ENCODE data around the gene RFPL1.

RFPL1 gene

DNA sequence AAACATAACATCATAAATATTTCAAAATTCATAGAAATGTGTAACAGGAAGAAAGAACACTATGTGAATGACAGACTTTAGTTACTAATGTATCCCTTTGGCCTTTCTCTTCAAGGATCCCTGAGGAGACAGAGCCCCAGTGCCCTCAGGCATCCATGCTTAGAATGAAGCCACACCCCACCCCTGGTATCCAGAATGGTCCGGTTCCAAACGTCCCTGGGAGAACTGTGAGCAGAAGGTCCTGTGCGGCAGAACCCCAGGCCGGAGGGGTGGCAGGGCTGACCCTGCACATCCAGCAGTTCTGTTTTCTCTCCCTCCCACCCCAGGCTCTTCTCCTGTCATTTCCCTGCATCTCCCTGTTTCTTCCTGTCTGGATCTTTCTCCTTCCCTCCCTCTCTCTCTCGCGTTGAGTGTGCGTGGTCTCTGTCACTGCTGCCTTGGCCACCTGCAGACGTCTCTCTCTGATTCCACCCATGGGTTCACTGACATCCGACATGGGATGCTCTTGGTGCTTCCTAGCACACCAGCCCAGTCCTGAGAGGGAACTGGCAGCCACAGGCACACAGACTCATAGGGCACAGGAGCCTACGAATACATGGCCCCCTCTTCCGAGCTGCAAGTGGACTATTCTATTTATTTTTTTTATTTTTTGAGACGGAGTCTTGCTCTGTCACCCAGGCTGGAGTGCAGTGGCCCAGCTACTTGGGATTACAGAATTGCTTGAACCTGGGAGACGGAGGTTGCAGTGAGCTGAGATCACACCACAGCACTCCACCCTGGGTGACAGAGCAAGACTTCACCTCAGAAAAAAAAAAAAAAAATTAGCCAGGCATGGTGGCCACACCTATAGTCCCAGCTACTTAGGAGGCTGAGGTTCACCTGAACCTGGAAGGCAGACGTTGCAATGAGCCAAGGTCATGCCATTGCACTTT, 5.7 kb downstream of the RFPL1 start:
- DNase-seq, result no peak

- no peak for DNase-seq
Measured at GRCh38 chr22:29445508-29445907, 7.1 kb downstream of the RFPL1 start.

DNA sequence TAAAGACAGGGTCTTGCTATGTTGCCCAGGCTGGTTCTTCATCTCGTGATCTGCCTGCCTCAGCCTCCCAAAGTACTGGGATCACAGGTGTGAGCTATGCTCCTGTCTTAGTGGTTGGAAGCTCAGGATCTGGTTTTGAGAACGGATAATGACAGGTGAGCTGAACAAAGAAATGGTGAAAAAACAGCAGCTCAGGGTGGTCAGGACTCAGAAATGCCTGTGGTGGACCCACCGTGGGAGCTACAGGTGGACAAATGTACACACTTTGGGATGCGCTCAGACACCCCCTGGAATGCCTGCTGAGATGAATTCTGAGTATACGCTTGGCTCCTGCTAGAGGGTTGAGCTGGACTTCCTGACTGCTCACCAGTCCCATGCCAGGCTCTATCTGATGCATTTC, 9.5 kb downstream of the RFPL1 start:
- no peak for DNase-seq

DNA sequence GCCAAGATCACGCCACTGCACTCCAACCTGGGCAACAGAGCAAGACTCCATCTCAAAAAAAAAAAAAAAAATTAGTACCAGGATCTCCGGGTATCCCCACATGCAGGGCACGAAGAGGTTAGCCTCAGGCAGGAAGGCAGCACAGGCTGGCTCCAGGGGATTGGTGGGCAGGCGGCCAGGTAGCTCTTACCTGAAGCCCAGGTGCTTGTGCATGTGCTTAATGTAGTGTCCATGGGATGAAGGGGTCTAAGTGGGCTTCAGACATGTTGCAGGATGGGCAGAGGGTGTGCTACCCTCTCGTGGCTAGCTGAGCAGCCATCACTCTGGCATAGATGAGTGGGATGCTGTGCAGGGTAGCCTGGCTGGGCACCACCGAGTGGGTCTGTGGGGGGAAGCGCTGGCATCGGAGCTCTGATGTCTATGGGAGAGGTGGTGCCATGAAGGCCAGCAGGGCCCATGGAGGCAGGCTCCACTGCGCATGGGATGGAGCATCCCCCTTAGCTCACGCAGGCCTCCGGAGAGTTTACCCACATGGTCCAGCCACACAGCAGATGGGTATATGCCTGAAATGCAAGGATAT, 11.0 kb downstream of the RFPL1 start:
- DNase-seq, result no peak

- no peak for DNase-seq
Measured at GRCh38 chr22:29450222-29450621, 11.8 kb downstream of the RFPL1 start.

DNA sequence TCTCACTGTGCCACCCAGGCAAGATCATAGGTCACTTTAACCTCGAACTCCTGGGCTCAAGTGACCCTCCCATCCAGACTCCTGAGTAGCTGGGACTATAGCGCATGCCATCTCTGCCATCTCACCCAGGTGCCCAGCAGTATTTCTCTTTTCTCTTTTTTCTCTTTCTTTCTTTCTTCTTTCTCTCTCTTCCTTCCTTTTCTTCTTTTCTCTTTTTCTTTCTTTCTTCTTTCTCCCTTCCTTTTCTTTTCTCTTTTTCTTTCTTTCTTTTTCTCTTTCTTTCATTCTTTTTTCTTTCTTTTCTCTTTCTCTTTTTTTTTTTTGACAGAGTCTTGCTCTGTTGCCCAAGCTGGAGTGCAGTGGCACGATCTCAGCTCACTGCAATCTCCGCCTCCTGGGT, 13.5 kb downstream of the RFPL1 start:
- DNase-seq, result no peak

DNA sequence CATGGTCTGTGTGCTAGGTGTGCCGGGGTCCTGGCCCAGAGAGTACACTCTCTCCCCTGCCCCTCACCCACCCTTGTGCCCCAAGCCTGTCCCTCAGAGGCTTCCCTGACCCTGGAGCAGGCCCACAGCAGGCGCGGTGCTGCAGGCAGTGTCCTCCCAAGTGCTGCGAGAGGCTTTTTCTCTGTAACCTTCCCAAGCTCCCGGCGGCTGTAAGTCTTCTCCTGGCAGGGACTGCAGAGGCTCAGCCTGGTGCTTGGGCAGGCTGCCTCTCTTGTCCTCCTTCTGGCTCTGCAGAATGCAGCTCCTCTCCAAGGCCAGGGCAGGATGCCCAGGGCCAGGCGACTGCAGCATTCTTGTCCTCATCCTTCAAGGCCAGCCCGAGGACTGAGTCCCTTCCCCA, 15.9 kb downstream of the RFPL1 start:
- no peak for DNase-seq

GRCh38 chr22:29456211-29456671, 17.9 kb downstream of the RFPL1 start:
- no peak for DNase-seq

DNA sequence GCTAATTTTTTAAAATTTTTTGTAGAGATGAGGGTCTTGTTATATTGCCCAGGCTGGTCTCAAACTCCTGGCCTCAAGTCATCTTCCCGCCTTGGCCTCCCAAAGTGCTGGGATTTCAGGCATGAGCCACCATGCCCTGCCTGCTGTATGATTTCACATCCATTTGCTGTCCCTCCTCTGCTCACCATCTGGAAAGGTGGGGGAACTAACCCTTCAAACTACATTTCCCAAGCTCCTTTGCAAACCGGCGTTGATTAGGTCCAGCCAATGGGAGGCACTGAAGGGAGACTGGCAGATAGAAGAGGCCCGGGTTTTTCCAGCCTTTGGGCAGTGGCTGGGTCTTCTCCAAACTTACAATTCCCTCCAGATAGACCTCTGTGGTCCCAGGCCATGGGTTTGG, 19.3 kb downstream of the RFPL1 start:
- peak in 1 of 2 experiments; percentile 57 for DNase-seq

DNA sequence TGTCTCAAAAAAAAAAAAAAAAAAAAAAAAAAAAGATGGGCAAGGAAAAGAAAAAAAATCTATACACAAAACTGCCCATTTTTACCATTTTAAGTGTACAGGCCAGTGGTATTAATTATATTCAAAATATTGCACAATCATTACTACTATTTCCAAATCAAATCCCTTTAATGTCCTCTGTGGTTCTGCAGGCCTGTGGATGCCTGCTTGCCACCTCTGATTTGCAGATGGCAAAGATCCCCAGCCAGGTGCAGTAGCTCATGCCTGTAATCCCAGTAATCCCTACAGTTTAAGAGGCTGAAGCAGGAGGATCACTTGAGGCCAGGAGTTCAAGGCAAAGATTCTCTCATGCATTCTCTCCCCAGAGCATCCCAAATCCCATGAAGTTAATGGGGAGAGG, 20.2 kb downstream of the RFPL1 start:
- DNase-seq, result no peak

GRCh38 chr22:29459773-29460172, 21.4 kb downstream of the RFPL1 start:
- no peak for DNase-seq

DNA sequence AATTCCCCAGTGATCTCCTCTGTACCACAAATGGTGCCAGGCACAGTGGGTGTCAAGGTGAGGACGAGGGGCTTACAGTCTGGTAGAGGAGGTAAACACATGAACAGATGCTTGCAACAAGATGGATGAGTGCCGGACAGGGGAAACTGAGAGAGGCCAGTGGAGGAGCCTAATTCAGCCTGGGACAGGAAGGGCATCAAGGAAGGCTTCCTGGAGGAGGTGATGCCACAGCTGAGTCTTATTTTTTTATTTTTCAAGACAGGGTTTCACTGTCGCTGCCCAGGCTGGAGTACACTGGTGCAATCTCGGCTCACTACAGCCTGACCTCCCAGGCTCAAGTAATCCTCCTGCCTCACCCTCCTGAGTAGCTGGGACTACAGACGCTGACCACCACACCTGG, 22.9 kb downstream of the RFPL1 start:
- no peak for DNase-seq

DNA sequence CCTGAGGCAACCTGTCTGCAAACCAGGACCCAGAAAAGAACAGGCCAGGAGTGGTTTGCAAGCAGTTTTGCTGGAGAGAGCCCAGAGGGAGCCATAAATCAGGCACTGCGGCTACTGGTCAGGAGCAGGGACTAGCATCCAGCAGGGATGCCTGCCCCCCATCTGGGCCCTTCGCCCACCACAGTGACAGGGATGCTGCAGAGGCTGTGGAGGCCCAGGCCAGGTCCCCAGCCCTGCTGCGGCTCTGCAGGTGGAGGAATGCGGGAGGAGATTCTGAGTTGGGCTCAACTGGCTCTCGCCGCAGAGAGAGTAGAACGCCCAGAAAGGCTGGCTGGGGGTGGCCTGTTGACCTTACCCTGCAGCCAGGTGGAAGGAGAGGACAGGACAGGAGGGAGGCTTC, 25.2 kb downstream of the RFPL1 start:
- DNase-seq, result no peak

DNA sequence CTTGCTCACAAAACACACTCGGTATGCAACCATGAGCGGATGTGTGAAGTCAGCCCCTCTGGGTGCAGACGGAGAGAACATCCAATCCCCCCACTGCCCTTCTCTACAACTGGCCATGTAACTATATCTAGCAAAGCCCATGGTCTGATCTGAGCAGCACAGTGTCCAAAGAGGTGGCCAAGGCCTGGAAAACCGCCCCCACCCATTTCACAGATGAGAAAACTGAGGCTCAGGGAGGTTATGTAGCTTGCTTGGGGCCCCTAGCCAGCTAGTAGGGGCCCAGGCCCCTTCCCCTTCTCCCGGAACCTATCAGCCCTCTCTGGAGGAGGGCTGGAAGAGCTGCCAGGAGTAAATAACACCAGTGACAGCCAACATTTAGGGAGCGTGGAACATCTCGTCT, 26.2 kb downstream of the RFPL1 start:
- DNase-seq, result no peak

DNA sequence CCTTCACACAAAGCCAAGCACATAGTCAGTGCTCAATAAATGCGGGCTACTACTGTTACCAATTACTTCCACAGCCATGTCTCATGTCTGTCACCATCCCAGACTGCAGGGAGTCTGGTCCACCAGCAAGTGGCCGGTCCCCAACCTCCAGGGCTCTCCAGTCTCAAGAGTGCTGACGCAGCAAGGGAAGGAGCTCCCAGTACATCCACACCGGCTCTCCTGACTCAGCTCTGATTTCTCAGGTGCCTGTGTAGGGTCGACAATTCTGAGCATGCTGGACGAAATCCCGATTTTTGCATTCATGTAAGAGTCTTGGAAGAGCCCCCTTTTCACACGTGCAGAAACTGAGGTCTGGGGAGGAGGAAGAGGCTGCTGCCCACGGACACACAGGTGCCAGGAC, 31.4 kb downstream of the RFPL1 start:
- no peak for DNase-seq

- peak in 1 of 2 experiments; percentile 20 for DNase-seq
Measured at GRCh38 chr22:29470159-29470855, 31.9 kb downstream of the RFPL1 start.

DNA sequence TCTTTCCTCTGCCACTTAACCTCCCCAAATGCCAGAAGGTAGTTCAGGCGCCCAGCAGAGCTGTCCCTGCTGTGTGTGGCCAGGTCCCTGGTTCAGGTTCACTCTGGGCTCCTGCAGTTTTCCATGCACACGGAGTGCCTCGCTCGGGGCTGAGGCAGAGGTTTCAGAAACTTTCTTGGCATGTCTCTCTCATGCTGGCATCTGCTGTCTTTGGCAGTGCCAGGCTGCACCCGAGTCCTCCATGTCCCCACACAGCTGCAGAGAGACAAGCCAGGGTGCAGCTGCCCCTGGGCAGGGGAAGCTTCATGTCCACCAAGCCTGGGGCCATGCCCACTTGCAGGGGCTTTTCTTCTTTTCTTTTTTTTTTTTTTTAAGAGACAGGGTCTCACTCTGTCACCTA, 34.6 kb downstream of the RFPL1 start:
- DNase-seq, result no peak

GRCh38 chr22:29475550-29475949, 37.2 kb downstream of the RFPL1 start:
- DNase-seq, result no peak

DNA sequence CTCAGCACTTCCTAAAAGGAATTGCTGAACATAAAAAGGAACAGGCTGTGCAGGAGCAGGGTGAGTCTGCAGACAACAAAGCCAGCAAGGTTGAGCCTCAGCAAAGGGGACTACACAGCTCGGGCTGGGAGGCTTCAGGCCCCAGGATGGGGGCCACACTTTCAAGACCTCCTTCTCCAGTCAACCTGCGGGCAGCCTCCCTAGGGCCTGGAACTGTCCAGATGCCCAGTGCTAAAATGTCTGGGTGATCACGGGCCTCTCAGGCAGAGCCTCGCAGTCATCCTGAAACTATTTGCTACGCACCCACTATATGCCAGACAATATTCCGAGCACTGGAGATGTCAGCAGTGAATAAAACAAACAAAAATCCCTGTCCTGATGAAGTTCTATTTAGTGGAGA, 37.7 kb downstream of the RFPL1 start:
- no peak for DNase-seq

GRCh38 chr22:29477723-29478318, 39.4 kb downstream of the RFPL1 start:
- no peak for DNase-seq

GRCh38 chr22:29478326-29479276, 40.2 kb downstream of the RFPL1 start:
- no peak for DNase-seq

Data from SW 1271 (cell line).